GM21515 (cell line): ENCODE results near the gene RHOT2.

ENCODE experiments used
- ATAC-seq: cut with Tn5 transposase; IDR thresholded peaks from one replicate; pipeline ENCODE4 v1.9.1; 2021; ENCODE audit not compliant: unreplicated experiment

Gene RHOT2

GRCh38 chr16:647173-647902, 20.6 kb upstream of the RHOT2 start:
- no peak for ATAC-seq

GRCh38 chr16:648071-648780, 19.7 kb upstream of the RHOT2 start:
- ATAC-seq = no peak

GRCh38 chr16:648781-649589, 18.9 kb upstream of the RHOT2 start, which contains the start of gene WDR90:
Gene WDR90, plus strand, starts transcription at chr16:649365. Its CDS starts 52 bp downstream, at chr16:649417.
- peak; percentile 64 for ATAC-seq

- ATAC-seq = peak; percentile 6
Observed at GRCh38 chr16:649631-650030, 18.3 kb upstream of the RHOT2 start.

- no peak for ATAC-seq
Observed at GRCh38 chr16:651844-652243, 16.1 kb upstream of the RHOT2 start.

- no peak for ATAC-seq
Observed at GRCh38 chr16:652454-653305, 15.3 kb upstream of the RHOT2 start.

GRCh38 chr16:654034-654433, 13.9 kb upstream of the RHOT2 start:
- no peak for ATAC-seq

- ATAC-seq = no peak
Observed at GRCh38 chr16:657487-657886, 10.4 kb upstream of the RHOT2 start.

GRCh38 chr16:658679-659571, 9.0 kb upstream of the RHOT2 start:
- ATAC-seq = no peak

GRCh38 chr16:659618-660017, 8.3 kb upstream of the RHOT2 start:
- no peak for ATAC-seq

GRCh38 chr16:660132-660458, 7.8 kb upstream of the RHOT2 start:
- ATAC-seq = no peak

GRCh38 chr16:660459-661183, 7.3 kb upstream of the RHOT2 start:
- ATAC-seq = no peak

- ATAC-seq = no peak
Observed at GRCh38 chr16:661184-661821, 6.6 kb upstream of the RHOT2 start.

GRCh38 chr16:662095-662494, 5.8 kb upstream of the RHOT2 start:
- no peak for ATAC-seq

GRCh38 chr16:662597-662996, 5.3 kb upstream of the RHOT2 start:
- no peak for ATAC-seq

GRCh38 chr16:666572-666971, 1.4 kb upstream of the RHOT2 start:
- no peak for ATAC-seq

- no peak for ATAC-seq
Observed at GRCh38 chr16:667113-667779, 686 bp upstream of the RHOT2 start.

GRCh38 chr16:668519-669171, 713 bp downstream of the RHOT2 start:
- ATAC-seq = no peak
